GM12875 (cell line): ENCODE measurements around the gene KRTAP5-5.
"Not testable (repeated sequence)": the region's sequence is repeated elsewhere in the genome, so short reads cannot be mapped to it uniquely, and the experiment has no call there.

Source experiments
- H3K4me3 ChIP-seq: one replicate; pipeline ENCODE4 v1.5.1; 2011; ENCODE audit warnings: low read depth, low read length, control low read depth
- TF ChIP-seq, protein P1 (sequence below): IDR thresholded peaks from 2 replicates; pipeline ENCODE4 v1.5.1; 2011; ENCODE audit warnings: low read depth, mild to moderate bottlenecking, control low read depth, inconsistent platforms, low read length, moderate library complexity, borderline replicate concordance; ENCODE audit not compliant: insufficient read depth

KRTAP5-5 gene, protein sequence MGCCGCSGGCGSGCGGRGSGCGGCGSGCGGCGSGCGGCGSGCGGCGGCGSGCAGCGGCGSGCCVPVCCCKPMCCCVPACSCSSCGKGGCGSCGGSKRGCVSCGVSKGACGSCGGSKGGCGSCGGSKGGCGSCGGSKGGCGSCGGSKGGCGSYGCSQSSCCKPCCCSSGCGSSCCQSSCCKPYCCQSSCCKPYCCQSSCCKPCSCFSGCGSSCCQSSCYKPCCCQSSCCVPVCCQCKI

GRCh38 chr11:1629326-1630185, at the start of gene KRTAP5-5:
TSS of gene KRTAP5-5 (plus strand) at chr11:1629775. CDS start at chr11:1629841, 66 bp downstream.
- no peak within 1 kb of the TSS for H3K4me3 ChIP-seq
- TF ChIP-seq, protein P1, sequence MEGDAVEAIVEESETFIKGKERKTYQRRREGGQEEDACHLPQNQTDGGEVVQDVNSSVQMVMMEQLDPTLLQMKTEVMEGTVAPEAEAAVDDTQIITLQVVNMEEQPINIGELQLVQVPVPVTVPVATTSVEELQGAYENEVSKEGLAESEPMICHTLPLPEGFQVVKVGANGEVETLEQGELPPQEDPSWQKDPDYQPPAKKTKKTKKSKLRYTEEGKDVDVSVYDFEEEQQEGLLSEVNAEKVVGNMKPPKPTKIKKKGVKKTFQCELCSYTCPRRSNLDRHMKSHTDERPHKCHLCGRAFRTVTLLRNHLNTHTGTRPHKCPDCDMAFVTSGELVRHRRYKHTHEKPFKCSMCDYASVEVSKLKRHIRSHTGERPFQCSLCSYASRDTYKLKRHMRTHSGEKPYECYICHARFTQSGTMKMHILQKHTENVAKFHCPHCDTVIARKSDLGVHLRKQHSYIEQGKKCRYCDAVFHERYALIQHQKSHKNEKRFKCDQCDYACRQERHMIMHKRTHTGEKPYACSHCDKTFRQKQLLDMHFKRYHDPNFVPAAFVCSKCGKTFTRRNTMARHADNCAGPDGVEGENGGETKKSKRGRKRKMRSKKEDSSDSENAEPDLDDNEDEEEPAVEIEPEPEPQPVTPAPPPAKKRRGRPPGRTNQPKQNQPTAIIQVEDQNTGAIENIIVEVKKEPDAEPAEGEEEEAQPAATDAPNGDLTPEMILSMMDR = no peak

- TF ChIP-seq, protein P1 = no peak
- no peak overlapping the region for H3K4me3 ChIP-seq
Observed at GRCh38 chr11:1581976-1582375, 47.6 kb upstream of the KRTAP5-5 start.

DNA sequence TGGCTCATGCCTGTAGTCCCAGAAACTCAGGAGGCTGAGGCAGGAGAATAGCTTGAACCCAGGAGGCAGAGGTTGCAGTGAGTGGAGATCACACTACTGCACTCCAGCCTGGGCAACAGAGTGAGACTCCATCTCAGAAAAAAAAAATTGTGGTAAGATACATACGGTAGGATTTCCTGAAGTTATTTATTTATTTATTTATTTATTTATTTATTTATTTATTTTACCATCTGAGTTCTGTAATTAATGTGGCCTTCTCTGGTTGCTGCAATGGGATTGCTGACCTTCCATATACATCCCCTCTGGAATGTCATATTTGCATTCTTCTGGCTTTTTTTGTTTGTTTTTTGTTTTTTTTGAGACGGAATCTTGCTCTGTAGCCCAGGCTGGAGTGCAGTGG, 46.7 kb upstream of the KRTAP5-5 start:
- not testable (repeated sequence) for H3K4me3 ChIP-seq

GRCh38 chr11:1584661-1585370, 44.8 kb upstream of the KRTAP5-5 start, which contains the start of gene KRTAP5-1:
TSS of gene KRTAP5-1 (minus strand) at chr11:1585283. CDS start at chr11:1585249, 34 bp downstream.
- H3K4me3 ChIP-seq = not testable (repeated sequence)

DNA sequence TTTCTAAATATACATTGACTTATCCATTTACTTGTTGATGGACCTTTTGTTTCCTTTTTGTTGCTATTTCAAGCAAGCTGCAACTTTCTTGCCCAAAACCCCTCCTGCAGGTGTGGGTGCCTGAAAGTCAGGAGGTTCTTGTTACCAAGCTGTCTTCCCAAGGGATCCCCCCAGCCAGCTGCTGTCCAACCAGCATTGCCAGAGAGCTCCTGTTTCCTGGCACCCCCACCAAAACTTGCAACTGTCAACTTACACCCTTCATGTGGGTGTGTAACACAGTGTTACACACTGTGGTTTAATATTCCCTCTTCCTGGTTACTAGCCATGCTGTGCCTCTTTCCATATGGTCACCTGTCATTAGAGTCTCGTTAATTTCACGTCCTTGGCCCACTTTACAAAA, 42.9 kb upstream of the KRTAP5-5 start:
- TF ChIP-seq, protein P1 = no peak
- no peak overlapping the region for H3K4me3 ChIP-seq

DNA sequence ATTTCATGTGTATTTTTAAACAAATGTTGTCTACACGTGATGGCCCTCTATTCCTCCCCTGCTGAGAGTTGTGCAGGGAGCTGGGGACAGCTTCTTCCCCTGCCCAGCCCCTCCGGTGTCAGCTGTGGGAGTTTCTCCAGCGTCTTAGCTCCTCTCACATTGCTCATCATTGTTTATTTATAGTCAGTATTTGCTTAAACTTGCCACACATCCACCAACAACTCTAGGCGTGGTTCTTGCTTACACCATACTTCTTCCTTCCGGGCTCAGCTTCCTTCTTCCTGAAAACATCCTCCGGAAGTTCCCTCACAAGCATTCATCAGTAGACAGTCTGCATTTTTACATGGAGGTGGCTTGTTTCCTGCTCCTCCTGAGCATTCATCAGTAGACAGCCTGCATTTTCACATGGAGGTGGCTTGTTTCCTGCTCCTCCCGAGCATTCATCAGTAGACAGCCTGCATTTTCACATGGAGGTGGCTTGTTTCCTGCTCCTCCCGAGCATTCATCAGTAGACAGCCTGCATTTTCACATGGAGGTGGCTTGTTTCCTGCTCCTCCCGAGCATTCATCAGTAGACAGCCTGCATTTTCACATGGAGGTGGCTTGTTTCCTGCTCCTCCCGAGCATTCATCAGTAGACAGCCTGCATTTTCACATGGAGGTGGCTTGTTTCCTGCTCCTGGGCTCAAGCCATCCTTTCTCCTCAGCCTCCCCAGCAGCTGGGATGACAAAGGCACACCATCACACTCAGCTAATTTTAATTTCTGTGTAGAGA, 40.2 kb upstream of the KRTAP5-5 start:
- not testable (repeated sequence) for H3K4me3 ChIP-seq

DNA sequence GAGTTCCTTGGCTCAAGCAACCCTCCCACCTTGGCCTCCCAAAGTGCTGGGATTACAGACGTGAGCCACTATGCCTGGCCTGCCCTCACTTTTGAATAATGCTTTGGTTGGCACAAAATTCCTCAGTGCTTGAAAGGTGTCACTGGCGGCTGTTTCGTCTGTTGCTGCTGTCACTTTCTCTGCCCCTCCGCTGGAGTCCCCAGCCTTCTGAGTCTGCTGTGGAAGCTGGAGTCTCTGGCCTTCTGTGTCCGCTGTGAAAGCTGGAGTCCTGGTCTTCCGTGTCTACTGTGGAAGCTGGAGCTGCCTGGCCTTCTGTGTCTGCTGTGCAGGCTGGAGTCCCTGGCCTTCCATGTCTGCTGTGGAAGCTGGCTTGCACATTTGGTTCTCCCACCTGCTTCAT, 39.6 kb upstream of the KRTAP5-5 start:
- H3K4me3 ChIP-seq = no peak overlapping the region
- TF ChIP-seq, protein P1 = no peak

GRCh38 chr11:1592628-1593027, 36.9 kb upstream of the KRTAP5-5 start:
- TF ChIP-seq, protein P1 = no peak
- no peak overlapping the region for H3K4me3 ChIP-seq

GRCh38 chr11:1595994-1596575, 33.5 kb upstream of the KRTAP5-5 start:
- not testable (repeated sequence) for H3K4me3 ChIP-seq

DNA sequence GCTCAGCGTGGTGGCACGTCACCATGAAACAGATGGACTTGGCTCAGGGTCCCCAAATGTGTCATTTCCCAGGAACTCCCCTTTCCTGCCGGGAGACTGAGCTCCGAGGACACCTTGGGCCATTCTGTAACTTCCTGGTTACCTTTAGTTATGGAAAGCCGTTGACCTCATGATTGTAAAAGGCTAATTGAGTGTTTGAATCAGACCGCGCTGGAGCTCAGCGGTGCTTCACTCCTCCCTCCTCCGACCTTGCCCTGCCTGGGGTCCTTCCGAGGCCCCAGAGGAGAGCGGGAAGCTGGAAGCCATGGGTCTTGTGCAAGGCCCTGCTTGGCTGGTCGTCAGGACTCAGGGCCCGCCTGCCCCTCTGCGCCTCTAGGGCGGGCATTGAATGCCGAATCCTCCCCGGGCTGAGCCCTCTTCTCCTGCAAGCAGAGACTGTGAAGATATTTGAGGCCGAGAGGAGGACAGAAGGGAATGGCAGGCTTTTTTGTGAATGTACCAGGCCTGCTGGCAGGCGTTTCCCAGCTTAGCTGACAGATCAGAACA, 32.9 kb upstream of the KRTAP5-5 start:
- not testable (repeated sequence) for H3K4me3 ChIP-seq
